Measurements from ENCODE around the gene SLC25A44.

The SLC25A44 gene

DNA sequence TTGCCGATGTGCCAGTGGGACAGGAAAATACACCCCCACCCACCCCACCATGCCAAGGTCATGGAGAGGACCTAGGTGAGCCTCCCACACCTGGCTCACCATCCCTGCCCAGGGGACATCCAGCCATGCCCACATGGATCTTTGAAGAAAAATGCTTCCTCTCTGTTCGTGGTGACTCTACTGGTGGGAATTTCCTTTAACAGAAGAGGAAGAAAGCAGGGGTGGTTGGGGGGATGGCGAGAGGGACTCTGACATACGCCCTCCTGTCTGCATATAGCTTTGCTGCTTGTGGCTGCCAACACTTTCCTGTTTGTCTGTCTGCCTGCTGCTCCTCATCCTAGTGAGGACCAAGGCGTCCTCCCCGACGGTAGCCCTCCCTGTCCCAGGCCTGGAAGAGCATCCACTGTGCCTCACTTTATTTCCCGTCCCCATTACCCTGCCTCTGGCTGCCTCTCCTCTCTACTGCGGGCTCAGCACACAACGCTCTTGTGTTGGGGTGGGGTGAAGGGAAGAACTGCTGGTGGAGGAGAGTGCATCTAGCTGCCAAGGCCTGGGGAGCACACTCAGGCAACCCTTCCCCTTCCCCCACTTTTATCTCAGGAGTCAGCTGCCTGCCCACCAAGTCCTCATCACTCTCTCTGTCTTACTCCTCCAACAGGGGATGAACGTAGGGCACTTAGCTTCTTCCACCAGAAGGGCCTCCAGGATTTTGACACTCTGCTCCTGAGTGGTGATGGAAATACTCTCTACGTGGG lies 38.0 kb upstream of the SLC25A44 start:
- Mint-ChIP-seq H3K27me3 (no peaks in the 10 kb centered on the region), H3K36me3 (ENCODE audit: low read depth) (peaks cover 53% of the 10 kb centered on the region), H3K4me1 (ENCODE audit: low read depth) (peaks cover 94% of the 10 kb centered on the region), H3K9me3 (no peaks in the 10 kb centered on the region), H3K27ac (peak overlapping the region; percentile 73), H3K4me3 (peak overlapping the region; percentile 85)
- DNase-seq, result no peak

DNA sequence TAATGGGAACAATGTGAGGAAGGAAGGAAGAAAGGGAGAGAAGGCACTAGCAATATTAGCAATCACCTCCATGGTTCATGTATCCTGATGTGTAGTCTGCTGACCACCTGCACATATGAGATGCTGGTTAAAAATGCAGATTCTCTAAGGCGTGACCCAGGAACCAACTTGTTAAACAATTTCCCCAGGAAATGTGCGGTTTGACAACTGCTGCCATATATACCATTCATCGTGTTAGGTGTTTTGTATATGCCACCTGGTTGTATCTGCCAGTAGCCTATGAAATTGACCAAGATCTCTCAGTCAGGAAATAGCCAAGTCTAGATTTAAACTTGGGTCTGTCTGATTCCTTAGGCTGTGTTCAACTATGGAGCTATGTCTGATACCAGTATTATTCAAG lies 36.4 kb upstream of the SLC25A44 start:
- peak overlapping the region; percentile 12 for H3K27ac Mint-ChIP-seq
- H3K4me1 Mint-ChIP-seq (ENCODE audit: low read depth), result peaks cover 94% of the 10 kb centered on the region
- peak overlapping the region; percentile 85 for H3K4me3 Mint-ChIP-seq
- no peak for DNase-seq
- no peaks in the 10 kb centered on the region for H3K9me3 Mint-ChIP-seq
- no peaks in the 10 kb centered on the region for H3K27me3 Mint-ChIP-seq
- H3K36me3 Mint-ChIP-seq (ENCODE audit: low read depth), result peaks cover 66% of the 10 kb centered on the region

DNA sequence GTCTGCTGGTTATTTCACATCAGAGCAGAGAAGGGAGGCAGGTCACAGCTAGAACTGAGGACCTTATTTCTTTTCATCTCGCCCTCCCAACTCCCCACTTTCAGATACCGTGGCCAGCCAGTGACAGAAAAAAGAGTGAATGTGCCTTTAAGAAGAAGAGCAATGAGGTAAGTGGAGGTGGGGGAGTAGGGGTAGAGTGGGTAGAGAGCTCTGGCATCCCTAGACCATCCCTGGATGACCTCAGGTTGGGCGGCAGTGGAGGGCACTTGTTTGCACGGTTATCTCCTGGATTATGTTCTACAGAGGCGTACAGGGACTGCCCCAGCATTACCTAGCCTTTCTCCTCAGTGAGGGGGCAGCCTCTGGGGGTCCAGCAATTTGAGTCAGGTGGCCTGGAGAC lies 35.9 kb upstream of the SLC25A44 start:
- DNase-seq, result no peak
- peak overlapping the region; percentile 92 for H3K27ac Mint-ChIP-seq
- H3K4me1 Mint-ChIP-seq (ENCODE audit: low read depth), result peaks cover 92% of the 10 kb centered on the region
- H3K4me3 Mint-ChIP-seq, result peak overlapping the region; percentile 4
- no peaks in the 10 kb centered on the region for H3K9me3 Mint-ChIP-seq
- no peaks in the 10 kb centered on the region for H3K27me3 Mint-ChIP-seq
- peaks cover 71% of the 10 kb centered on the region for H3K36me3 Mint-ChIP-seq (ENCODE audit: low read depth)

DNA sequence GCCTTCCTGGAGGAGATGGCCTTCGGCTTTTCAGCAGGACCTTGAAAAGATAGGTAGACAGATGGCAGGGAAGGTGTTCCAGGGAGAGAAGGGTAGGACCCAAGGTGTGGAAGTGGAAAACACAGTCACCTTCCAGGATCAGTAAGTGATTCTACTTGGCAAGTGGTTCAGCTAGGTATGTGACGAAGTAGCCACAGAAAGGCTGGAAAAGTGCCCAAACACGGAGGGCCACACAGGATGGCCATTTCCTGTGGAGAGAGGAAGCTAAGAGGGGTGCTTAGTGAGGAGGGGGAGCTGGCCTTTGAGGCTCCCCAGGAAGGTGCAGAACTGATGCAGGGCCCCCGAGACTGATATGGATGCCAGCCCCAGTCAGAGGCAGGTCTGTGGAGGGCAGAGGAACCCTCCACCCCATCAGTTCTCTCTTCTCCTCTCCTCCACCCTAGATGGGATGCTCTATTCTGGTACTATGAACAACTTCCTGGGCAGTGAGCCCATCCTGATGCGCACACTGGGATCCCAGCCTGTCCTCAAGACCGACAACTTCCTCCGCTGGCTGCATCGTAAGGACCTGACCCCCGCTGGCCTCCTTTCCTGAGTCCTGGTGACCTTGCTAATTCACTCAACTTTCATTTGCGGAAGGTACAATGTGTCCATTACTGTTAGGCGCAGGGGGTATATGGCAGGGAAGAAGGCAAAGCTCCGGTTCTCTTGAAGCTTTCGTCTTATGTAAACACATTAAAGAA lies 33.7 kb upstream of the SLC25A44 start:
- H3K36me3 Mint-ChIP-seq (ENCODE audit: low read depth), result peaks cover 84% of the 10 kb centered on the region
- peaks cover 2% of the 10 kb centered on the region for H3K9me3 Mint-ChIP-seq
- H3K4me3 Mint-ChIP-seq, result peak overlapping the region; percentile 69
- no peaks in the 10 kb centered on the region for H3K27me3 Mint-ChIP-seq
- H3K4me1 Mint-ChIP-seq (ENCODE audit: low read depth), result peaks cover 85% of the 10 kb centered on the region
- peak overlapping the region; percentile 92 for H3K27ac Mint-ChIP-seq
- DNase-seq, result no peak

DNA sequence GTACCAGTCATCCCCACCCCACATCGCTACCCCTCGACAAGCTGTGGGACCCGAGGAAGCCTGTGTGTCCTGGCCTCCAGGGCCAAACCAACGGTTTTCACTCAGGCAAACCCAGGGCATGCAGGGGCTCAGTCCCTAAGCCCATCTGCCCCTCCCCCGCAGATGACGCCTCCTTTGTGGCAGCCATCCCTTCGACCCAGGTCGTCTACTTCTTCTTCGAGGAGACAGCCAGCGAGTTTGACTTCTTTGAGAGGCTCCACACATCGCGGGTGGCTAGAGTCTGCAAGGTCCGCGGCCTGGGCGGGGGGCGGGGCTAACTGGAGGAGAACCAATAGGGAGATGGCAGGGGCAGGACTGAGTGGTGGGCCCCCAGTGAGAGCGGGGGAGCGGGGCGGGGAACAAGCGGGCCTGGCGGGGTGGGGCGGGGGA lies 33.1 kb upstream of the SLC25A44 start:
- peak overlapping the region; percentile 69 for H3K4me3 Mint-ChIP-seq
- no peaks in the 10 kb centered on the region for H3K27me3 Mint-ChIP-seq
- peaks cover 7% of the 10 kb centered on the region for H3K9me3 Mint-ChIP-seq
- H3K36me3 Mint-ChIP-seq (ENCODE audit: low read depth), result peaks cover 88% of the 10 kb centered on the region
- peaks cover 85% of the 10 kb centered on the region for H3K4me1 Mint-ChIP-seq (ENCODE audit: low read depth)
- peak overlapping the region; percentile 92 for H3K27ac Mint-ChIP-seq
- DNase-seq, result peak; percentile 86

DNA sequence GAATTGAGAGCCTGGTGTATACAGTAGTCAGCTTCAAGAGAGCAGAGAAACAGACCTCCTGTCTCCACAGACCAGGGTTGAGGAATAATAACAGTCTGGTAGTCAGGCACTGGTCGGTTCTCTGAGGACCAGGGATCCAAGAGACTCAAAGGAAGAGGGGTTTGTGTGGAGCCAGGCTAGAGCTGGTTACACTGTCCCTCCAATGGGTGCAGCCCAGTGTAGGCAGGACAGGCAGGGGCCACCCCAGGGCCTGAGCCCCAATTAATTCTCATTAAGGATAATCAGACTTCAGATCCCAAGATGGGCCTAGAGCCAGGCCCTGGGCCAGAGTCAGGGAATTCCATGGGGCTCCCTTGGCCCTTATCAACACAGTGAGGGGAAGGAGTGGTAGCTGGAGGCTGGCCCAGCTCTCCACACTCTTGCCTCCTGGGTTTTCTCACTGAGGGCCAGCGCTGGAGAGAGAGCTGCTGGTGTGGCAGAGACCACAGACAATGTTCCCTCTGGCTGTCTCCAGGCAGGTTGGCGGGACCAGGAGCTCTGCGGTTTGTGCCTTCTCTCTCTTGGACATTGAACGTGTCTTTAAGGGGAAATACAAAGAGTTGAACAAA lies 31.4 kb upstream of the SLC25A44 start:
- H3K27me3 Mint-ChIP-seq, result no peaks in the 10 kb centered on the region
- H3K4me1 Mint-ChIP-seq (ENCODE audit: low read depth), result peaks cover 72% of the 10 kb centered on the region
- no peak for DNase-seq
- peak overlapping the region; percentile 99 for H3K27ac Mint-ChIP-seq
- peaks cover 7% of the 10 kb centered on the region for H3K9me3 Mint-ChIP-seq
- peaks cover 86% of the 10 kb centered on the region for H3K36me3 Mint-ChIP-seq (ENCODE audit: low read depth)
- no peak overlapping the region for H3K4me3 Mint-ChIP-seq

DNA sequence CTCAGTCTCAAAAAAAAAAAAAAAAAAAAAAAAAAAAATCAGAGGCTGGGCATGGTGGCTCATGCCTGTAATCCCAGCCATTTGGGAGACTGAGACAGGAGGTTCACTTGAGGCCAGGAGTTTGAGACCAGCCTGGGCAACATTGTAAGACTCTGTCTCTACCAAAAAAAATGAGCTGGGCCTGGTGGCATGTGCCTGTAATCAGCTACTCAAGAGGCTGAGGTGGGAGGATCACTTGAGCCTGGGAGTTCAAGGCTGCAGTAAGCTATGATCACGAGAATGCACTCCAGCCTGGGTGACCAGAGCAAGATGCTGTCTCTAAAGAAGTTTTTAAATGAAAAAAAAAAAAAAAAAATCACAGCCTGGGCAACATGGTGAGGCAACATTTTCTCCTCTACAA lies 30.2 kb upstream of the SLC25A44 start:
- H3K4me3 Mint-ChIP-seq, result no peak overlapping the region
- H3K36me3 Mint-ChIP-seq (ENCODE audit: low read depth), result peaks cover 80% of the 10 kb centered on the region
- no peak overlapping the region for H3K27ac Mint-ChIP-seq
- peaks cover 61% of the 10 kb centered on the region for H3K4me1 Mint-ChIP-seq (ENCODE audit: low read depth)
- DNase-seq, result no peak
- H3K9me3 Mint-ChIP-seq, result peaks cover 7% of the 10 kb centered on the region
- H3K27me3 Mint-ChIP-seq, result no peaks in the 10 kb centered on the region

DNA sequence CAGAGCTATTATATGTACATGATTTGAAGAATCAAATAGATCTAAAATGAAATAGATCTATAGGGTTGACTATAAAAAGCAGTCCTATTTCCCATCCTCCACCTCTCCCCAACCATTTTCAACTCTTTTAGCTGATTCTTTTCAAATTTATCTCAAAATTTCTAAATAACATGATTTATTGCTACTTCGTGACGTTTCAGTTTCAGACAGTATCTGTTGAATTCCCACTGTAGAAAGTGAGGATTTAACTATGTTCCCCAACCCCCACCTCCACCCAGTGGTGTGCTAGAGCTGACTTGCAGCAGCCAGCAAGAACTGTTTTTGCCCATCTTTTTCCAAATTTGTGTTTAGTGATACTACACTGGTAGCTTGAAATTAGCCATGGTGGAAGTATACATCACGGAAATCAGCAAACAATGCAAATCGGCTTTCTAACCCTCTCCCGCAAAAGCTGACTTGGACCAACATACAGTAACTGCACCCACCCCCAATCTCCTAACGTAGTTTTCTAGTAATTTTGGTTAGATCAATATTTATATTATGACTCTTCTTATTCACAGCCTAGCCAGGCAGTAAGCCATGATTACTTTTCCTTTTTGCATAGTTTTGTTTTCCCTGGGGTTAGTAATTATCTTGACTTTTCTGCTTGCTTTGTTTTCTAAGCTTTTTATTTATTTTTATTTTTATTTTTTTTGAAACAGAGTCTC lies 29.6 kb upstream of the SLC25A44 start:
- H3K9me3 Mint-ChIP-seq, result peaks cover 7% of the 10 kb centered on the region
- H3K4me3 Mint-ChIP-seq, result no peak overlapping the region
- peaks cover 55% of the 10 kb centered on the region for H3K4me1 Mint-ChIP-seq (ENCODE audit: low read depth)
- H3K27ac Mint-ChIP-seq, result no peak overlapping the region
- H3K36me3 Mint-ChIP-seq (ENCODE audit: low read depth), result peaks cover 79% of the 10 kb centered on the region
- H3K27me3 Mint-ChIP-seq, result no peaks in the 10 kb centered on the region
- DNase-seq, result no peak

DNA sequence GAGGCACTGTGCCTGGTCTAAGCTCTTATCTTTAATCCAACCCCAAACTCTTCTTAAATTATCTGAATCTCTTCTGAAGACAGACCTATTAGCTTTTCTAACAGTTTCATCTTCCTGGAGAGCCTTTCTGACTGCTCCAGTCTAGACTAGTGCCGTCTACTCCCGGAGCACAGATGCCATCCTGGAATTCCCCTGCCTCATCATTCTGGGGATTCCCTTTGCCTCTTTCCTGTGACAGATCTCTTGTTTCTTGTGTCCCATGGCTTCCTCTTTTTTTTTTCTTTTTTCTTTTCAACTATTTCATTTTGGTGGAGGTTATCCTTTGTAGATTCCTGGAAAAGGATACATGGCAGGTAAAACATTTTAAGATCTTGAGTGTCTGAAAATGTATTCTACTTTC lies 28.8 kb upstream of the SLC25A44 start:
- peaks cover 71% of the 10 kb centered on the region for H3K36me3 Mint-ChIP-seq (ENCODE audit: low read depth)

DNA sequence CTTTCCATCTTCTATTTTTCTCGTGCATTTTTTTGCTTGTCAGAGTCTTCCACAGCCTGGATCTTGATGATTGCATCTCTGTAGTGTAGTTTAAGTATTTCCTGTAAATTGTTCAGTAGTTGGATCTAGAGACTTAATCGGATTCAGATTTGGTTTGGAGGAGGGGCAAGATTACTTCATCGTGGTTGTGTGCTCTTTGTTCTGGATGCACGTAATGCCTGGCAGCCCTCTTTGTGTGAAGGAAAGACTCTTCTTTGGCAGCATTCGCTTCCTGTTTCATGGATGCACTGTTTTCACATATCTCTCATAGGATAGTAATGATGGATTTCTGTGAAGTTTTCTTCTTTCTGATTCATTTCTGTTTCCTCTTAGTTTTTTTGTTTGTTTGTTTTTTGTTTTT lies 26.4 kb upstream of the SLC25A44 start:
- peaks cover 26% of the 10 kb centered on the region for H3K4me1 Mint-ChIP-seq (ENCODE audit: low read depth)
- peak overlapping the region; percentile 16 for H3K27ac Mint-ChIP-seq
- H3K9me3 Mint-ChIP-seq, result peaks cover 7% of the 10 kb centered on the region
- H3K36me3 Mint-ChIP-seq (ENCODE audit: low read depth), result peaks cover 59% of the 10 kb centered on the region
- no peak overlapping the region for H3K4me3 Mint-ChIP-seq
- H3K27me3 Mint-ChIP-seq, result no peaks in the 10 kb centered on the region
- DNase-seq, result no peak

More for the DNA sequence above, 28.8 kb upstream of the SLC25A44 start:
- H3K9me3 Mint-ChIP-seq, result peaks cover 7% of the 10 kb centered on the region
- H3K27me3 Mint-ChIP-seq, result no peaks in the 10 kb centered on the region
- peak overlapping the region; percentile 57 for H3K27ac Mint-ChIP-seq
- no peak for DNase-seq
- H3K4me3 Mint-ChIP-seq, result no peak overlapping the region
- H3K4me1 Mint-ChIP-seq (ENCODE audit: low read depth), result peaks cover 47% of the 10 kb centered on the region

DNA sequence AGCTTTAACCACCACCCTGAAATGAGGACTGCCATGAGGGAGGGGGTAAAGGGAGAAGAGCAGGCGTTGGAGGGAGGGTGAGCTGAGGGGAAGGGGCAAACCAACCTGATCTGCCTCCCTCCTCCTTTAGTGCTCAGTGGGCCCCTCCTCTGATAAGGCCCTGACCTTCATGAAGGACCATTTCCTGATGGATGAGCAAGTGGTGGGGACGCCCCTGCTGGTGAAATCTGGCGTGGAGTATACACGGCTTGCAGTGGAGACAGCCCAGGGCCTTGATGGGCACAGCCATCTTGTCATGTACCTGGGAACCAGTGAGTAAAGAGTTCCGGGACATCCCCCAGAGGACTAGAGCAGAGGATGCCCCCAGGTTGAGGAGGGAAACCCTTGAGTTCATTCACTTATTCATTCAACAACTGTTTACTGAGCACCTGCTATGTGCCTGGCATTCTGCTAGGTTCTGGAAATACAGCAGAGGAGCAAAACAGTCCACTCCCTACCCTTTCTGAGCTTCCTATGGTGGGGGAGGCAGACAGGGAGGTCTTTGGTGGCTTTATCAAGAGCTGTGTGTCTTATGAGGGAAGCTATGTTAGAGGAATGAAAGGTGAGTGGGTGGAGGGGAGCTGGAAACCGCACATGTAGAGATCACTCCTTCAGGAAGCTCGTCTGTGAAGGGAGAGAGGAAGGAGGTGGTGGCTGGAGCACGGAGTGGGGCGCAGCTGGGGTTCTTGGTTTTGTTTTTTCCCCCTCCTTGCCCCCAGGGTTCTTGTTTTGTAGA lies 21.0 kb upstream of the SLC25A44 start:
- no peaks in the 10 kb centered on the region for H3K9me3 Mint-ChIP-seq
- H3K27ac Mint-ChIP-seq, result peak overlapping the region; percentile 51
- peaks cover 2% of the 10 kb centered on the region for H3K27me3 Mint-ChIP-seq
- H3K4me1 Mint-ChIP-seq (ENCODE audit: low read depth), result peaks cover 12% of the 10 kb centered on the region
- no peak overlapping the region for H3K4me3 Mint-ChIP-seq
- DNase-seq, result no peak
- peaks cover 60% of the 10 kb centered on the region for H3K36me3 Mint-ChIP-seq (ENCODE audit: low read depth)

DNA sequence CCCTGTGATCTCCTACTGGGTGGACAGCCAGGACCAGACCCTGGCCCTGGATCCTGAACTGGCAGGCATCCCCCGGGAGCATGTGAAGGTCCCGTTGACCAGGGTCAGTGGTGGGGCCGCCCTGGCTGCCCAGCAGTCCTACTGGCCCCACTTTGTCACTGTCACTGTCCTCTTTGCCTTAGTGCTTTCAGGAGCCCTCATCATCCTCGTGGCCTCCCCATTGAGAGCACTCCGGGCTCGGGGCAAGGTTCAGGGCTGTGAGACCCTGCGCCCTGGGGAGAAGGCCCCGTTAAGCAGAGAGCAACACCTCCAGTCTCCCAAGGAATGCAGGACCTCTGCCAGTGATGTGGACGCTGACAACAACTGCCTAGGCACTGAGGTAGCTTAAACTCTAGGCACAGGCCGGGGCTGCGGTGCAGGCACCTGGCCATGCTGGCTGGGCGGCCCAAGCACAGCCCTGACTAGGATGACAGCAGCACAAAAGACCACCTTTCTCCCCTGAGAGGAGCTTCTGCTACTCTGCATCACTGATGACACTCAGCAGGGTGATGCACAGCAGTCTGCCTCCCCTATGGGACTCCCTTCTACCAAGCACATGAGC lies 17.2 kb upstream of the SLC25A44 start:
- no peak for DNase-seq
- peaks cover 54% of the 10 kb centered on the region for H3K36me3 Mint-ChIP-seq (ENCODE audit: low read depth)
- H3K4me3 Mint-ChIP-seq, result no peak overlapping the region

DNA sequence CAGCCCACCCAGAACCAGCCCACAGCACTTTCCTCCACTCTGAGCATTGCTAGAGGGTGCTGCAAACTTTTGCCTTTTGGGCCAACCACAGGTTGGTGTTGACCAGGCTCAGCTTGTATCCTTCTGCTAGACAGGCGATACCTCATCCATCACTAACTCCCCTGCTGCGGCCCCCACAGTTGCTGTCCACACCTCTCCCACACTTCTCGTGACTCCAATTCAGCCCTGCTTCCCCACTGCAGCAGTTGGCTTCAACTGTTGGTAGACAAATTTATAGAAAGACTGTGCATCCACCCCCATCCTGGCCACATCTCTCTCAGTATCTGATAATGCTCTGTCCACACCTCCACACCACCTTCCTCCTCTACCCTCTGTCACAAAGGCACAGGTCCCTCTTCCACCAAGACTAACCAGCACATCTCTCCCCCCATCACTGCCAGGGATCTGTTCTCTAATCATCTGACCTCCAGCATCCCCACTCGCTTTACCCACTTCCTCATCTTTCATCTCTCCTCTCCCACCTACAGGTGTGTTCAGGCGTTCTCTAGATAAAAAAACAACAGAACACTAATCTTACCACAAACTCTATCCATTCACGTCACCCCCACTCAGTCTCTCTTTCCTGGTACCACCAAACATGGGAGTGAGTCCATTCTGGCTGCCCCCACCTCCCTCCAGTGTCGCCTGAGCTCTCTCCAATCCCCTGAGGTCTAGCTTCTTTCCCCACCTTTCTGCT lies 15.8 kb upstream of the SLC25A44 start:
- H3K4me3 Mint-ChIP-seq, result no peak overlapping the region
- H3K4me1 Mint-ChIP-seq (ENCODE audit: low read depth), result peaks cover 17% of the 10 kb centered on the region
- DNase-seq, result no peak
- peaks cover 46% of the 10 kb centered on the region for H3K36me3 Mint-ChIP-seq (ENCODE audit: low read depth)
- H3K9me3 Mint-ChIP-seq, result no peaks in the 10 kb centered on the region
- H3K27ac Mint-ChIP-seq, result peak overlapping the region; percentile 55
- H3K27me3 Mint-ChIP-seq, result peaks cover 2% of the 10 kb centered on the region

More for the DNA sequence above, 17.2 kb upstream of the SLC25A44 start:
- Mint-ChIP-seq H3K9me3 (no peaks in the 10 kb centered on the region), H3K27me3 (peaks cover 2% of the 10 kb centered on the region), H3K27ac (no peak overlapping the region), H3K4me1 (ENCODE audit: low read depth) (peaks cover 21% of the 10 kb centered on the region)

All from activated T-cell treated with anti-CD3 and anti-CD28 coated beads, Interleukin-2, amount 50 U/mL, for 24 hours (primary cell).